GM19035 (cell line): ENCODE measurements around the gene CTPS1.

ENCODE experiments used
- ATAC-seq: cut with Tn5 transposase; IDR thresholded peaks from one replicate; pipeline ENCODE4 v1.9.1; 2021; ENCODE audit not compliant: unreplicated experiment

Gene CTPS1

GRCh38 chr1:40966417-40966816 is 13.1 kb upstream of the CTPS1 start:
- no peak for ATAC-seq

GRCh38 chr1:40969445-40969844 is 10.1 kb upstream of the CTPS1 start:
- no peak for ATAC-seq

GRCh38 chr1:40971966-40972365 is 7.5 kb upstream of the CTPS1 start:
- no peak for ATAC-seq

GRCh38 chr1:40973912-40974311 is 5.6 kb upstream of the CTPS1 start:
- ATAC-seq = no peak

- no peak for ATAC-seq
These were observed 4.6 kb upstream of the CTPS1 start for GRCh38 chr1:40974945-40975344.

GRCh38 chr1:40976952-40977690 is 2.4 kb upstream of the CTPS1 start:
- no peak for ATAC-seq

GRCh38 chr1:40977716-40978115 is 1.8 kb upstream of the CTPS1 start:
- ATAC-seq = no peak

- ATAC-seq = no peak
These were observed 633 bp upstream of the CTPS1 start for GRCh38 chr1:40978886-40979240.

- peak; percentile 25 for ATAC-seq
These were observed 564 bp downstream of the CTPS1 start for GRCh38 chr1:40980068-40980452.

GRCh38 chr1:40980453-40981121 is 1.1 kb downstream of the CTPS1 start:
- ATAC-seq = no peak

GRCh38 chr1:40981691-40982448 is 2.4 kb downstream of the CTPS1 start:
- ATAC-seq = no peak

GRCh38 chr1:40982721-40983120 is 3.2 kb downstream of the CTPS1 start:
- ATAC-seq = no peak

- ATAC-seq = no peak
These were observed 3.8 kb downstream of the CTPS1 start for GRCh38 chr1:40983286-40983685.

GRCh38 chr1:40984066-40984465 is 4.6 kb downstream of the CTPS1 start:
- no peak for ATAC-seq

- ATAC-seq = no peak
These were observed 5.0 kb downstream of the CTPS1 start for GRCh38 chr1:40984531-40984930.

- ATAC-seq = no peak
These were observed 5.7 kb downstream of the CTPS1 start for GRCh38 chr1:40985161-40985560.

- ATAC-seq = no peak
These were observed 6.4 kb downstream of the CTPS1 start for GRCh38 chr1:40985875-40986274.

GRCh38 chr1:40986328-40986783 is 6.9 kb downstream of the CTPS1 start:
- ATAC-seq = no peak

GRCh38 chr1:40986956-40987355 is 7.5 kb downstream of the CTPS1 start:
- no peak for ATAC-seq

GRCh38 chr1:40987439-40988276 is 8.2 kb downstream of the CTPS1 start:
- ATAC-seq = no peak

- no peak for ATAC-seq
These were observed 8.8 kb downstream of the CTPS1 start for GRCh38 chr1:40988280-40988679.
